ENCODE measurements around the gene CLCN5.
A peak's percentile ranks its signal among the peaks of the same experiment; 100 is the strongest.

The CLCN5 gene

GRCh38 chrX:50093625-50094024 lies 171.2 kb downstream of the CLCN5 start:
- no peak for DNase-seq

- DNase-seq, result no peak
Measured at GRCh38 chrX:50097071-50097470, 174.7 kb downstream of the CLCN5 start.

GRCh38 chrX:50098241-50098640 lies 175.8 kb downstream of the CLCN5 start:
- DNase-seq, result no peak

- DNase-seq, result no peak
Measured at GRCh38 chrX:50098749-50099148, 176.4 kb downstream of the CLCN5 start.

DNA sequence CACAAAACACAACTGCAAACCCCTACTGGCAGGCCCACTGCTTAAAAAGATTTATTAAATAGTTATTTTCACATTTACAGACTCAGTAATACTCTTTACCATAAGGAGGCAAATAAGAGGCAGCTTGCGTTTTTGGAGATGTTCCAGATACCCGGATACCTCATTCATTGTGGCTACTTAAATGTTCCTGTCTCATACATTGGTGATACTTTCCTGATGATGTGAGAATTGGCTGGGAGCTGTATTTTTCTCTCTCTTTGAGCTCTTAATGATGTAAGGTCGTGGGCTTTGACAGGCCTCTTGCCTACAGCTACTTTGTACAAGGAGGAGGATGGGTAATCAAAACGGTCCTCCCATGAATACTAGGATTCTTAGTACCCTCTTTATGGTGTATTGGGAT lies 176.9 kb downstream of the CLCN5 start:
- DNase-seq, result no peak

GRCh38 chrX:50100188-50100587 lies 177.8 kb downstream of the CLCN5 start:
- DNase-seq, result peak in 1 of 2 donors; percentile 13

- peak; percentile 10 to 59 for DNase-seq
Measured at GRCh38 chrX:50103176-50103575, 180.8 kb downstream of the CLCN5 start.

GRCh38 chrX:50103866-50104566 lies 181.6 kb downstream of the CLCN5 start:
- DNase-seq, result no peak

DNA sequence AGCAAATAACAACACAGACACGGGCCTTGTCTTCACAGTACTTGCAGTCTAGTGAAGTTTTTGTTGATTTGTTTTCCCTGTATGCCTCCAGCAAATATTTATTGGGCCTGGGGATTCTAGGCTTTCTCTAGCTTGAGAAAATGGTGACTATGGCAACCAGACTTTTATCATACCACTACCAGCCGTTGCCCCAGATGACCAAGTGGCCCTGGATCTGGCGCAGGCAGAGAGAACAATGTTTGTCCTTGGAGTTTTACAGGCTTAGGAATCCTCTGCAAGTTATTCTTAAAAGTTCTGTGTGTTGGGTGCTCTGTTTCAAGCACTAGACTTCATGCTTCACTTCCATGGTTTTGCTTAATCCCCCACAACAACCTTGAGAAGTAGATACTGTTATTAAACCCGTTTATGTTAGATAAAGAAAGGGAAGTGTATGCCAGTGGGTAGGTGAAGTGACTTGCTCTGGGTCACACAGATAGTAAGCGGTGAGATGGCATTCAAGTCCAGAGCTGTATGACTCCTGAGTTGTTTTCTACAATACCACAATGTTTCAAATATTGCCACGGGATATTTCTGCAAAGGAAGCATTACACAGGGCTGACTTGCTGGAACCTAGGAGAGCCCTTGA lies 183.8 kb downstream of the CLCN5 start:
- DNase-seq, result no peak

- no peak for DNase-seq
Measured at GRCh38 chrX:50107470-50107869, 185.1 kb downstream of the CLCN5 start.

GRCh38 chrX:50108264-50108663 lies 185.9 kb downstream of the CLCN5 start:
- DNase-seq, result no peak

GRCh38 chrX:50111742-50112141 lies 189.3 kb downstream of the CLCN5 start:
- no peak for DNase-seq

DNA sequence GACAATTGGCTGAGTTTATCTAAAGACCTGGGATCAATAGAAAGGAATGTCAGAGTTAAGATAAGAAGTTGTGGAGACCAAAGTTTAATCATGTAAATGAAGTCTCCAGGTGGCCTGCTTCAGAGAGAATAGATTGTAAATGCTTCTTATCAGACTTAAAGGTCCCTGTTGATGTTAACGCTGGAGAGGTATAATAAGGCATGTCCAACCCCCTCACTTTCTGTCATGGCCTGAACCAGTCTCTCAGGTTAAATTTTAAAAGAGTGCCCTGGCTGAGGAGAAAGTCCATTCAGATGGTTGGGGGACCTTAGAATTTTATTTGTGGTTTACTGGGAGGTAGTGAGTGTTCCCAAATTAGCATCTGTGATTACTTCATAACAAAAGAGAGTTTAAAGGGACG lies 191.7 kb downstream of the CLCN5 start:
- no peak for DNase-seq

DNA sequence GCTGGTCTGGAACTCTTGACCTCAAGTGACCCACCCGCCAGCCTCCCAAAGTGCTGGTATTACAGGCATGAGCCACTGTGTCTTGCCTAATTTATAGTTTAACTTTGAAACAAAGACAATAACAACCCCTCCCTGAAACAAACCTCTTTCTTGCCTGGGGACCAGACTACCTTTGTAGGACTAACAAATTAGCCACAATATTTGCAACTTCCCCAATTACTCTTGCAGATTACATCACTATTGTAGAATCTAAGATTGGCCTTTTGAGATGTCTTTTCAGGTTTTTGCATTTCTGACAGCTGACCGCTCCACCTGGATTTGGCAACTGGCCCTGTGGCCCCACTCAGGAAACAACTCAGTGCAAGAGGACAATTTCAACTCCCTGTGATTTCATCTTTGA lies 193.6 kb downstream of the CLCN5 start:
- no peak for DNase-seq

GRCh38 chrX:50117476-50117875 lies 195.1 kb downstream of the CLCN5 start:
- peak; percentile 46 to 53 for DNase-seq

DNA sequence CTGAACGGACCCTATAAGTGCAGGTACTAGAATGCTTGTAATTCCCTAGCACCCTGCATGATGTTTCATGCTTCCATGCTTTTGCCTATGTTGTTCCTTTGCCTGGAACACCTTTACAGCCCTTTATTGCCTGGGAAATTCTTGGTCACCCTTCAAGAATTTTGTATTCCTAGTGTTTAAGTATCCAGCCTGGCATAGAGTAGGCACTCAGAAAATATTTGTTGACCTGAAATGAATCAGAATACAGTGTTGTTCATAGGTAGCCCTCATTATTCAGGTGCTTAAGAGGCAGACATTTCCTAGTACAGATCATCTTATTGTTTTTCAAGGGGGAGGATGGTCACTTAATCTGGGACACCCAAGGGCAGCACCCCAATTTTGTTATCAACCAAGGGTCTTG lies 203.1 kb downstream of the CLCN5 start:
- no peak for DNase-seq

- DNase-seq, result no peak
Measured at GRCh38 chrX:50147972-50148371, 225.6 kb downstream of the CLCN5 start.
